NCI-H748 (cell line): ENCODE measurements around the gene CUEDC2.

Experiments
- DNase-seq: peaks from one replicate; lab custom pipeline; 2025; ENCODE audit not compliant: unreplicated experiment; lab: John Stamatoyannopoulos, UW

CUEDC2 gene

GRCh38 chr10:102411341-102412255 lies 20.8 kb downstream of the CUEDC2 start:
- no peak for DNase-seq

- no peak for DNase-seq
These were observed 21.8 kb downstream of the CUEDC2 start for GRCh38 chr10:102410429-102411073.

- DNase-seq = peak; percentile 2
These were observed 22.6 kb downstream of the CUEDC2 start for GRCh38 chr10:102409604-102410428.

GRCh38 chr10:102408728-102409603 lies 23.4 kb downstream of the CUEDC2 start:
- peak; percentile 52 for DNase-seq

GRCh38 chr10:102408131-102408727 lies 24.1 kb downstream of the CUEDC2 start:
- no peak for DNase-seq

GRCh38 chr10:102407425-102408130 lies 24.8 kb downstream of the CUEDC2 start:
- DNase-seq = no peak

GRCh38 chr10:102406815-102407214 lies 25.6 kb downstream of the CUEDC2 start:
- no peak for DNase-seq

- no peak for DNase-seq
These were observed 26.7 kb downstream of the CUEDC2 start for GRCh38 chr10:102405632-102406031.

GRCh38 chr10:102405108-102405571 lies 27.2 kb downstream of the CUEDC2 start:
- no peak for DNase-seq

- DNase-seq = no peak
These were observed 27.8 kb downstream of the CUEDC2 start for GRCh38 chr10:102404361-102405107.

GRCh38 chr10:102403115-102403514 lies 29.3 kb downstream of the CUEDC2 start:
- DNase-seq = no peak

GRCh38 chr10:102402512-102402896 lies 29.9 kb downstream of the CUEDC2 start:
- no peak for DNase-seq

- no peak for DNase-seq
These were observed 30.5 kb downstream of the CUEDC2 start for GRCh38 chr10:102401735-102402511.

GRCh38 chr10:102401342-102401654 lies 31.1 kb downstream of the CUEDC2 start:
- no peak for DNase-seq

GRCh38 chr10:102400598-102401341 lies 31.6 kb downstream of the CUEDC2 start:
- no peak for DNase-seq

GRCh38 chr10:102400076-102400475 lies 32.3 kb downstream of the CUEDC2 start:
- peak; percentile 67 for DNase-seq
